22Rv1 (cell line): ENCODE results near the gene RPL5.

Experiments used
- ZFX ChIP-seq: fragments of 450-650 bp; IDR thresholded peaks from 2 replicates; pipeline ENCODE4 v1.6.1; 2017; ENCODE audit warnings: antibody characterized with exemption, borderline replicate concordance
- TF ChIP-seq, protein P1 (sequence below): fragments of 450-650 bp; IDR thresholded peaks from 2 replicates; pipeline ENCODE4 v1.5.1; 2017; ENCODE audit warnings: mild to moderate bottlenecking

DNA sequence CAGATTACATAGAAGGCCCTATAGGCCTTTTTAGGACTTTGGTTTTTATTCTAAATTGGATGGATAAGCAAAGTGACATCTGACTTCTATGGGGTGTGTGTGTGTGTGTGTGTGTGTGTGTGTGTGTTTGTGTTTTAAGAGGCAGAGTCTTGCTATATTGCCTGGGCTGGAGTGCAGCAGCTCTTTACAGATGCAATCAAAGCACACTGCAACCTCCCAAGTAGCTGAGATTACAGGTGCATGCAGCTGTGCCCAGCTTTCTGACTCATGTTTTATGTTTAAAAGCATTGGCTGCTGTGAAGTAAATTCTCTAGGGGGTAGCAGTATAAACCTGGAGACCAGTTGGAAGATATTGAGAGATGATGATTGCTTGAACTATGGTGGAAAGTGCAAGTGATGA, 34.5 kb upstream of the RPL5 start:
- TF ChIP-seq, protein P1, sequence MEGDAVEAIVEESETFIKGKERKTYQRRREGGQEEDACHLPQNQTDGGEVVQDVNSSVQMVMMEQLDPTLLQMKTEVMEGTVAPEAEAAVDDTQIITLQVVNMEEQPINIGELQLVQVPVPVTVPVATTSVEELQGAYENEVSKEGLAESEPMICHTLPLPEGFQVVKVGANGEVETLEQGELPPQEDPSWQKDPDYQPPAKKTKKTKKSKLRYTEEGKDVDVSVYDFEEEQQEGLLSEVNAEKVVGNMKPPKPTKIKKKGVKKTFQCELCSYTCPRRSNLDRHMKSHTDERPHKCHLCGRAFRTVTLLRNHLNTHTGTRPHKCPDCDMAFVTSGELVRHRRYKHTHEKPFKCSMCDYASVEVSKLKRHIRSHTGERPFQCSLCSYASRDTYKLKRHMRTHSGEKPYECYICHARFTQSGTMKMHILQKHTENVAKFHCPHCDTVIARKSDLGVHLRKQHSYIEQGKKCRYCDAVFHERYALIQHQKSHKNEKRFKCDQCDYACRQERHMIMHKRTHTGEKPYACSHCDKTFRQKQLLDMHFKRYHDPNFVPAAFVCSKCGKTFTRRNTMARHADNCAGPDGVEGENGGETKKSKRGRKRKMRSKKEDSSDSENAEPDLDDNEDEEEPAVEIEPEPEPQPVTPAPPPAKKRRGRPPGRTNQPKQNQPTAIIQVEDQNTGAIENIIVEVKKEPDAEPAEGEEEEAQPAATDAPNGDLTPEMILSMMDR: no peak
- no peak for TF ChIP-seq ZFX
